CD4-positive, alpha-beta T cell treated with Interferon gamma for 1 hour (primary cell): ENCODE data around the gene DSCAM.

Experiments used
- DNase-seq: peaks from one replicate; pipeline ENCODE4 v3.0.0-alpha.2; 2020

DSCAM gene

GRCh38 chr21:40640266-40640789, 206.6 kb downstream of the DSCAM start:
- no peak for DNase-seq

- no peak for DNase-seq
Measured at GRCh38 chr21:40639616-40640194, 207.3 kb downstream of the DSCAM start.

DNA sequence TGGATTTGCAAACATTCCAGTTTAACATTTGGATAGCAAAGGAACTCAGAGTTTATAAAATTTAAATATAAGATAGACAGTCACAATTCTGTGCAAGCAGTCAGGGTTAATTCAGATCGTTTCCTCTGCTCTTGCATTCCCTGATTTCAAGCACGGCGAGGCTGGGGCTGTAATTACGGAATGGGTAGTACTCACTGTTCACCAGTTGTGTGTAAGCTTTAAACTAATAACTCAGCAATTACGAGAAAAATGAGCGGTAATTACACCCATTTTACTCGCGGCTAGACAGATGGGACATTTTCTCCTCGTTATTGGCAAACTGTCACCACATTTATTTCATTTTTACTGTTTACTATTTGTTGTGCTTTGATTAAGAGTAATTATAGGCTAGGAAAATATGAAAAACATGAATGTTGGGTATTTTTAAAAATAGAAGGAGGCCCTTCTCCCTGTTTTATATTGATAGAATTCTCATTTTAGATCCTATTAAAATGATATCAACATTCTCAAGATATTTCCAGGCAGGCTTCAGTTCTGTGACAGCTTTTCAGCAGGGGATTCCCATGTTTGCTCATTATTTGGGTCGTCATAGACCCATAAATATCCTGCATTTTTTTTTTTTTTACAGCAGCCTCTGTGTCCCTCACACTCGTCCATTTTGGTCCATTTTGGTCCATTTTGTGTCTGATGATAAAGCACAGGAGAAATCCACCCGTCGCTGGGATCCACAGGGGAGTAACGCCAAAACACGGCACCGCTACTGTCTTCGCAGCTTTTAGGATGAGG, 208.3 kb downstream of the DSCAM start:
- DNase-seq: no peak

- no peak for DNase-seq
Measured at GRCh38 chr21:40636026-40636425, 210.9 kb downstream of the DSCAM start.

- DNase-seq: no peak
Measured at GRCh38 chr21:40635391-40635790, 211.6 kb downstream of the DSCAM start.

- no peak for DNase-seq
Measured at GRCh38 chr21:40634141-40634540, 212.8 kb downstream of the DSCAM start.

GRCh38 chr21:40633048-40633447, 213.9 kb downstream of the DSCAM start:
- DNase-seq: no peak

GRCh38 chr21:40631211-40631610, 215.7 kb downstream of the DSCAM start:
- DNase-seq: no peak

DNA sequence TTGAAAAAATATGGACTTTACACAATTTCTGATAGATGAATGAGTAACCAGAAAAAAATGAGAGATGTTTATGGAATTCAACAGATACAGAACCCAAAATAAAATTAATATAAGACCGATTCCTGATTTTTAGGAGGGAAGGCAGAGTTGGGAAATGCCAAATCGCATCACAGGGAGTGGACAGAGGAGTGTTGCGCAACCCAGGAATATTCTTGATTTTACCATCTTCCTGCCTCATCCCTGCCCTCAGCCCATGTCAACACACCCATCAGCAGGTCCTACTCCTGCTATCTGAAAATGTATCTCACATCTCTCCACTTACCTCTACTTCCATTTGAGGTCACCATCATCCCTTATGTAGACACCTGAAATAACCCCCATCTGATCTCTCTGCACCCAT, 221.0 kb downstream of the DSCAM start:
- no peak for DNase-seq

- no peak for DNase-seq
Measured at GRCh38 chr21:40623528-40623927, 223.4 kb downstream of the DSCAM start.

GRCh38 chr21:40622531-40622930, 224.4 kb downstream of the DSCAM start:
- no peak for DNase-seq

GRCh38 chr21:40620386-40621145, 226.4 kb downstream of the DSCAM start:
- DNase-seq: no peak

GRCh38 chr21:40618191-40618973, 228.6 kb downstream of the DSCAM start:
- DNase-seq: no peak

DNA sequence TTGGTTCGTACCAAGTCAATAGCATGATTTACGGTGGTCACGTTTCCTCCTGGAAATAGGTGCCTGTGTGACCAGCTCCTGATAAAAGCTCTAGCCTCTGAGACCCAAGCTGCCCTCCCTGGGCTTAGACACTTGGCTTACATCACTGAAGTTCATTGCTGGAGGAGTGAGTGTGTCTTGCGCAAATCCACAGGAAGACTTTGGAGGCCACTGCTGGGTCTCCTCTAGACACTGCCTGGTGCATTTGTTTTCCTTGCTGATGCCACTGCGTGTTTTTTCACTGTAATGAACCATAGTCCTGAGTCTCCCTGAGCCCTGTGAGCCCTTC, 230.6 kb downstream of the DSCAM start:
- DNase-seq: no peak

GRCh38 chr21:40615505-40616376, 231.2 kb downstream of the DSCAM start:
- no peak for DNase-seq

- no peak for DNase-seq
Measured at GRCh38 chr21:40613546-40614030, 233.4 kb downstream of the DSCAM start.

DNA sequence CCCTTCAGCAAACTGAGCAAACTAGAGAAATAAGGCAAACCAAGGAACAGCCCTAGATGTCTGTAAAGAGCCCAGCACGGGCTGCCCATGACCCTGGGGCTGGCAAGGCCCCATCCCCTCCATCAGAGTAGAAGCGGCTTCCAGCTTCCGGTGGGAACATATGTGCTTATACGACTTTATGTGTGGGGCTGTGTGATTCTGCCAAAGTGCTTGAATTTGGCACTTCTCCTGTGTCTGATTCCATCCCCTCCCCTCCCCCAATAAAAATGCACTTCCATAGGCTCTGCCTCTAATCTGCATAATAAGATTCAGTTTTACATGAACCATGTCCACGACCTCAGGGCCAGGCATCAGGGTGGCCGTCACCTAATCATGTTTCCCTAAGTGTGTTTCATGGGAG, 236.6 kb downstream of the DSCAM start:
- DNase-seq: no peak

DNA sequence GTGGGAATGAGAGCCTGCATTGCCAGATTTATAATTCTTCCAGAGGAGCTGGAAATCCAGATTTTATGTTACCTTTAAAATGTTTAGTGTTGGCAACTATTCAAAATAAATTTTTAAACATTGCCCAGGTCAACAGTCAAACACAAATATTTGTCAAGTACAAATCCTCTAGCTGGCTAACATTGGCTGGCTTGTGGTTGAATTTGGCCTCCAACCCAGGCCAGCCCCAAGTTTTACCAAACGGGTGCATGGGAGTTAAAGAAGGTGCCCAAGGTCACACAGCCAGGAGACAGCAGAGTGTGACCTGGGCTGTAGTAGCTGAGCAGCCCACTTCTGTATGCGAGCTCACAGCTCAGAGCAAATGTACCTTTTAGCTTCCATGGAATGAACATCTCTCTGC, 240.6 kb downstream of the DSCAM start:
- DNase-seq: no peak

GRCh38 chr21:40605094-40605493, 241.9 kb downstream of the DSCAM start:
- no peak for DNase-seq

DNA sequence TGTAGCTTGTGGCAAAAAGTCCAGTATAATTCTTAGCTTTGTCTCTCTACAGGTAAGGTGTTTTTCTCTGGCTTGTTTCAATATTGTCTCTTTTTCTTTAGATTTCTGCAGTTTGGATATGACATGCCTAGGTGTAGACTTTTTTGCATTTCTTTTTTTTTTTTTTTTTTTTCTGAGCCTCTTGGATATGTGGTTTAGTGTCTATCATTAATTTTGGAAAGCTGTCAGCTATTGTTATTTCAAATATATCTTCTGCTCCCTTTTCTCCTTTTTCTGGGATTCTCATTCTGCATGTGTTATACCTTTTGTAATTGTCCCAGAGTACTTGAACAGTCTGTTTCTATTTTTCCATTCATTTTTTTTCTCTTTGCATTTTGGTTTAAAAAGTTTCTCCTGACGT, 243.2 kb downstream of the DSCAM start:
- DNase-seq: no peak

- DNase-seq: no peak
Measured at GRCh38 chr21:40602080-40602479, 244.9 kb downstream of the DSCAM start.

DNA sequence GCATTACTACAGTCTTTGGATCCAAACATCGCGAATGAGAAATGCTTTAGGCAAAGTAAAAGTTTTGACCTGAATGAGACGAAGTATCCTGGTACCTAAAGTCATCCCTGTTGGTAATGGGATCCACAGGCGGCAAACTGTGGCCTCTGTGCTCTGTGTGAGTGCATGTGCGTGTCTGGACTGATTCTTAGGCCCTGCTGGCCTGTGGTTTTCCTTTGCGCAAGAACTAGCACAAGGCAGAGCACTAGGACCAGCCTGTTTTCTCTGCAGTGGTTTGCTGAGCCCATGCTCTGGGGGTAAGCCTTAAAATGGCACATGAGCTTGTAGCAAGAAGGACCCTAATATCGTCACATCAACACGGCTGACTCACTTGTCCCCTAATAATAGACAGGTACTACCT, 251.2 kb downstream of the DSCAM start:
- DNase-seq: no peak
